NCI-H2107 treated with DMSO at 0.1 percent for 48 hours (cell line): ENCODE results near the gene BTN1A1.

Source experiments
- DNase-seq: peaks from one replicate; lab custom pipeline; 2025; ENCODE audit not compliant: unreplicated experiment; lab: John Stamatoyannopoulos, UW

The BTN1A1 gene

DNA sequence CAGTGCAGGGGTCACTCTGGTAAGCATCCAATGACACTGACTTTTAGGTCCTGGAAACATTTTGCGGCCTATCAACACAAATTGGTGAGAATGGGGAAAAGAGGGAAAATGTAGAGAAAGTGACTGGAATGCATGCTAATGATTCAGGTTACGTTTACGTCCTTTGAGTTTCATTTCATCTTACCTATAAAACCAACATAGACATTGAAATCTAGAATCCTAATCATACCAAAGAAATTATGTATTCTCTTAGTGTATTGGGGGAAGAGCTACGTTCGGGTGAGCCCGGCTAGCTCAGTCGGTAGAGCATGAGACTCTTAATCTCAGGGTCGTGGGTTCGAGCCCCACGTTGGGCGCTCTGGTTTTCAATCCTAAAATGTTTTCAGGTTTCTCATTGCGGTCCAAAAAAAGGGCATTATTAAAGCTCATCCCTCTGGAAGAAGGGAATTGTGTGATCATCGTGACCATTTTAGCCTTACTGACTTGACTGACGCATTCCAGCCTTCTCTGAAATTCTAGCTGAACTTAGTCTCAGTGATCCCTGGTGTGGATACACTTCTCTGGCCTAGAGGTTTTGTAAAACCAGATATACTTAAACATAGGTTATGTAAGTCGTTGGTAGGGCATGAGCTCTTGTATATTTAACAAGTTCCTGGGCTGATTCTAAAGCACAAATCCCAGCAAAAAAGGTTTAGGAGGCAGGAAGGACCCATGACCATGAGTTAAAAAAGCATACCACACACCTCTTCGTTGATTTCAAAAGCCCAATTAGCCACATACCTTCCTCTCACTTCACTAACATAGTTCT is 56.4 kb downstream of the BTN1A1 start:
- DNase-seq, result no peak
